Measurements from ENCODE around the gene SLC24A4.

- TF ChIP-seq CTCF (IDR thresholded peaks at IDR 0.05) (no peak), POLR2A (IDR thresholded peaks at IDR 0.05) (no peak)
Observed at GRCh38 chr14:92384461-92385133, 61.6 kb downstream of the SLC24A4 start.
